ENCODE data around the gene FNDC3A. TPM values are rescaled to one million over a fixed set of nuclear protein-coding genes. Genes with fewer than 3 reads are reported as not detected.
A peak's percentile ranks its signal among the peaks of the same experiment; 100 is the strongest.

The FNDC3A gene, protein sequence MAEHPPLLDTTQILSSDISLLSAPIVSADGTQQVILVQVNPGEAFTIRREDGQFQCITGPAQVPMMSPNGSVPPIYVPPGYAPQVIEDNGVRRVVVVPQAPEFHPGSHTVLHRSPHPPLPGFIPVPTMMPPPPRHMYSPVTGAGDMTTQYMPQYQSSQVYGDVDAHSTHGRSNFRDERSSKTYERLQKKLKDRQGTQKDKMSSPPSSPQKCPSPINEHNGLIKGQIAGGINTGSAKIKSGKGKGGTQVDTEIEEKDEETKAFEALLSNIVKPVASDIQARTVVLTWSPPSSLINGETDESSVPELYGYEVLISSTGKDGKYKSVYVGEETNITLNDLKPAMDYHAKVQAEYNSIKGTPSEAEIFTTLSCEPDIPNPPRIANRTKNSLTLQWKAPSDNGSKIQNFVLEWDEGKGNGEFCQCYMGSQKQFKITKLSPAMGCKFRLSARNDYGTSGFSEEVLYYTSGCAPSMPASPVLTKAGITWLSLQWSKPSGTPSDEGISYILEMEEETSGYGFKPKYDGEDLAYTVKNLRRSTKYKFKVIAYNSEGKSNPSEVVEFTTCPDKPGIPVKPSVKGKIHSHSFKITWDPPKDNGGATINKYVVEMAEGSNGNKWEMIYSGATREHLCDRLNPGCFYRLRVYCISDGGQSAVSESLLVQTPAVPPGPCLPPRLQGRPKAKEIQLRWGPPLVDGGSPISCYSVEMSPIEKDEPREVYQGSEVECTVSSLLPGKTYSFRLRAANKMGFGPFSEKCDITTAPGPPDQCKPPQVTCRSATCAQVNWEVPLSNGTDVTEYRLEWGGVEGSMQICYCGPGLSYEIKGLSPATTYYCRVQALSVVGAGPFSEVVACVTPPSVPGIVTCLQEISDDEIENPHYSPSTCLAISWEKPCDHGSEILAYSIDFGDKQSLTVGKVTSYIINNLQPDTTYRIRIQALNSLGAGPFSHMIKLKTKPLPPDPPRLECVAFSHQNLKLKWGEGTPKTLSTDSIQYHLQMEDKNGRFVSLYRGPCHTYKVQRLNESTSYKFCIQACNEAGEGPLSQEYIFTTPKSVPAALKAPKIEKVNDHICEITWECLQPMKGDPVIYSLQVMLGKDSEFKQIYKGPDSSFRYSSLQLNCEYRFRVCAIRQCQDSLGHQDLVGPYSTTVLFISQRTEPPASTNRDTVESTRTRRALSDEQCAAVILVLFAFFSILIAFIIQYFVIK
- polyA plus RNA-seq: 8.9 TPM

- Mint-ChIP-seq H3K27ac (peak within 1 kb of the TSS; percentile 96 to 98 (median 97)), H3K4me1 (peaks cover 26 to 33% (median 30%) of the 10 kb centered on the region in 3 donors), H3K27me3 (no peaks in the 10 kb centered on the region), H3K36me3 (peaks cover 6% of the 10 kb centered on the region), H3K9me3 (peaks cover 9 to 20% (median 17%) of the 10 kb centered on the region in 3 donors), H3K4me3 (peak within 1 kb of the TSS; percentile 97 to 99 (median 98))
Observed at GRCh38 chr13:48975856-48976575, at the start of gene FNDC3A. TSS of gene FNDC3A (plus strand) at chr13:48975912. CDS start at chr13:49006191, 30,279 bp downstream.

GRCh38 chr13:48928757-48929430 is 46.8 kb upstream of the FNDC3A start:
- no peak overlapping the region for H3K27ac Mint-ChIP-seq
- H3K4me1 Mint-ChIP-seq: peaks cover 0 to 3% (median 0%) of the 10 kb centered on the region in 3 donors
- peaks cover 0 to 12% (median 3%) of the 10 kb centered on the region in 3 donors for H3K9me3 Mint-ChIP-seq
- H3K36me3 Mint-ChIP-seq: no peaks in the 10 kb centered on the region
- peaks cover 8% of the 10 kb centered on the region for H3K27me3 Mint-ChIP-seq
- no peak overlapping the region for H3K4me3 Mint-ChIP-seq

DNA sequence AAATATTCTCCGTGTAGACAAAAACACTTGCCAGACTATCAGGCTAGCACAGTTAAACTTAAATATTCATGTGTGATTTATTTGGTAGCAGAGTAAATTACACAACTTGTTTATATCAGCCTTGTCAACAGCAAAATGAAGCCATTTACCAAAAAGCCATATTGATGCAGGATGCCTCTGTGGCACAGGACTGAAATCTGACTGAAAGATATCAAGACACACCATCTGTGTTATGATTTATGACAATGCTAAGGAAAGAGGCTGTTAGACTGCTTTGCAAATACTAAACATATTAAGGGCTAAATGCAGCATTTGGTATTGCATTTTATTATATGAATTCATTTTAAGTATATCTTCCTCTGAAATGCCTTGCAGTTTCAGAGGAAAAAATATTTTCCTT is 44.8 kb upstream of the FNDC3A start:
- peaks cover 0 to 3% (median 0%) of the 10 kb centered on the region in 3 donors for H3K4me1 Mint-ChIP-seq
- H3K27ac Mint-ChIP-seq: no peak overlapping the region
- H3K27me3 Mint-ChIP-seq: peaks cover 10% of the 10 kb centered on the region
- no peak overlapping the region for H3K4me3 Mint-ChIP-seq
- no peaks in the 10 kb centered on the region for H3K36me3 Mint-ChIP-seq
- peaks cover 0 to 16% (median 5%) of the 10 kb centered on the region in 3 donors for H3K9me3 Mint-ChIP-seq

GRCh38 chr13:48938308-48938943 is 37.3 kb upstream of the FNDC3A start:
- Mint-ChIP-seq H3K9me3 (peaks cover 0 to 8% (median 2%) of the 10 kb centered on the region in 3 donors), H3K4me3 (no peak overlapping the region), H3K27me3 (peaks cover 20% of the 10 kb centered on the region), H3K4me1 (no peaks in the 10 kb centered on the region), H3K36me3 (no peaks in the 10 kb centered on the region), H3K27ac (peak overlapping the region in 1 of 3 donors; percentile 31)

DNA sequence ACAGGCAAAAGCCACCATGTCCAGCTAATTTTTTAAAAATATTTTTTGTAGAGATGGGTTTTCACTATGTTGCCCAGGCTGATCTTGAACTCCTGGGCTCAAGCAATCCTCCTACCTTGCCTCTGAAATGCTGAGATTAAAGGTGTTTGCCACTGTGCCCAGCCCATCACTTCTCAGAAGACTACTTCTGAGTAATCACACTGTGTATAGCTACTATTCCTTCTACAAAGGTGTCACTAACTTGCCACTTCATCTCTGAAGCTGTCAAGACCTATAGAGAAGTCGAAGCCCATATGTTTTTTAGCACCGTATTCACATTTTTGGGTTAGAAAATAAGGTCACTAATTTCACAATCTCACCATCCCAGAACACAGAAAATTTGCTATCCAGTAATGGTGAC is 36.0 kb upstream of the FNDC3A start:
- Mint-ChIP-seq H3K27me3 (peaks cover 17% of the 10 kb centered on the region), H3K9me3 (peaks cover 0 to 2% (median 0%) of the 10 kb centered on the region in 3 donors), H3K4me3 (no peak overlapping the region), H3K36me3 (no peaks in the 10 kb centered on the region), H3K4me1 (no peaks in the 10 kb centered on the region), H3K27ac (no peak overlapping the region)

DNA sequence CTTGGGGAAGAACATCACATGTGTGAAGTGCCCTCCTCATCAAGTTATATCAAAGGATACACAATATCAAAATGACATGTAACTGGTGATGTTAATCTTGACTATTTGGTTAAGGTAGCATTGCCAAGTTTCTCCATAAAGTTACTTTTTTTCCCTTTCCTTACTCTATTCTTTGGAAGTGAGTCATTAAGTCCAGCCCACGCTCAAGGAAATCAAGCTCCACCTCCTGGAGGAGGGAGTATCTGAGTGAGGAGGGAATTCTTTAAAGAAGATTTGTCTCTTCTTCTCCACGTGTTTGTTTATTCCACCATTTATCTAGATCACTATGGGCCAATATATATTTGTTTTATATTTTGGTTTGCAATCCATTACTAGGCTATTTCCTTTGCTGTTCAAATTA is 33.6 kb upstream of the FNDC3A start:
- no peak overlapping the region for H3K4me3 Mint-ChIP-seq
- H3K9me3 Mint-ChIP-seq: no peaks in the 10 kb centered on the region
- H3K27ac Mint-ChIP-seq: no peak overlapping the region
- H3K27me3 Mint-ChIP-seq: peaks cover 17% of the 10 kb centered on the region
- H3K4me1 Mint-ChIP-seq: no peaks in the 10 kb centered on the region
- no peaks in the 10 kb centered on the region for H3K36me3 Mint-ChIP-seq

DNA sequence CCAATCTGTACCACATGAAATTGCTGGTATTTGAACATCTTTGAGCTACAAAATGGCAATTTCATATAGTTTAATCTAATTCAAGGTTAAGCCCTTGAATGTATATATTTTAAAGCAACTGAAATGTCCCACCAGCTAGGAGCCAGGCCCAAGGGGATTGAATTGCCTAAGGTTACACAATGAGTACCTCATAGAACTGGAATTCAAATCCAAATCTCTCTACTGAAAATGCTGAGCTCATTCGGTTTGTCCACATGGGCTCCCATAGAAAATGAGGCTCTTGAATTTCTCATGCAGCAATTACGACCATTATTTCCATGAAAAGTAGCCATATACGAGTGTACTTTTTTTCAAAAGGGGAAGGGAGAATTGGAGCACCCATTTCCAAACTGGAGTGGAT is 31.5 kb upstream of the FNDC3A start:
- Mint-ChIP-seq H3K27ac (no peak overlapping the region), H3K27me3 (peaks cover 15% of the 10 kb centered on the region), H3K4me1 (no peaks in the 10 kb centered on the region), H3K9me3 (no peaks in the 10 kb centered on the region), H3K36me3 (no peaks in the 10 kb centered on the region), H3K4me3 (no peak overlapping the region)

DNA sequence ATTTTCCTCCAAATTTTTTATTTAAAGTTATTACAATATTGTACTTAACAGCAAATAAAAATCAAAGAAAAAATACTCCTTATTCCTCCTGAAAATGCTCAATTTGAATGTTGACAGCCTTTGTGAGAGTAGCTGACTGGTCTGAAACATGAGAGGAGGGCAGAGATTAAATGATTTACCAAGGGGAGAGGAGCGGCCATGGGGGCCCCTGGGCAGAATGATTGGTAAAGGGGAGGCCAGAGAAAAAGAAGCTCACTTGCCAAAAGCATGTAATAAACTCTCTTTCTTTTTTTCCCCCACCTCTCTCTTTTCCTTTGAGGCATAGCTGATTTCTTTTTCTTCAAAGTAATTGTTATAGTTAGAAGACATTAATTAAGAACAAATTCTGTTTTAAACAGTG is 30.1 kb upstream of the FNDC3A start:
- Mint-ChIP-seq H3K36me3 (no peaks in the 10 kb centered on the region), H3K4me3 (no peak overlapping the region), H3K9me3 (no peaks in the 10 kb centered on the region), H3K4me1 (no peaks in the 10 kb centered on the region), H3K27ac (no peak overlapping the region), H3K27me3 (peaks cover 7% of the 10 kb centered on the region)

GRCh38 chr13:48946163-48946562 is 29.5 kb upstream of the FNDC3A start:
- Mint-ChIP-seq H3K27ac (no peak overlapping the region), H3K4me1 (no peaks in the 10 kb centered on the region)

DNA sequence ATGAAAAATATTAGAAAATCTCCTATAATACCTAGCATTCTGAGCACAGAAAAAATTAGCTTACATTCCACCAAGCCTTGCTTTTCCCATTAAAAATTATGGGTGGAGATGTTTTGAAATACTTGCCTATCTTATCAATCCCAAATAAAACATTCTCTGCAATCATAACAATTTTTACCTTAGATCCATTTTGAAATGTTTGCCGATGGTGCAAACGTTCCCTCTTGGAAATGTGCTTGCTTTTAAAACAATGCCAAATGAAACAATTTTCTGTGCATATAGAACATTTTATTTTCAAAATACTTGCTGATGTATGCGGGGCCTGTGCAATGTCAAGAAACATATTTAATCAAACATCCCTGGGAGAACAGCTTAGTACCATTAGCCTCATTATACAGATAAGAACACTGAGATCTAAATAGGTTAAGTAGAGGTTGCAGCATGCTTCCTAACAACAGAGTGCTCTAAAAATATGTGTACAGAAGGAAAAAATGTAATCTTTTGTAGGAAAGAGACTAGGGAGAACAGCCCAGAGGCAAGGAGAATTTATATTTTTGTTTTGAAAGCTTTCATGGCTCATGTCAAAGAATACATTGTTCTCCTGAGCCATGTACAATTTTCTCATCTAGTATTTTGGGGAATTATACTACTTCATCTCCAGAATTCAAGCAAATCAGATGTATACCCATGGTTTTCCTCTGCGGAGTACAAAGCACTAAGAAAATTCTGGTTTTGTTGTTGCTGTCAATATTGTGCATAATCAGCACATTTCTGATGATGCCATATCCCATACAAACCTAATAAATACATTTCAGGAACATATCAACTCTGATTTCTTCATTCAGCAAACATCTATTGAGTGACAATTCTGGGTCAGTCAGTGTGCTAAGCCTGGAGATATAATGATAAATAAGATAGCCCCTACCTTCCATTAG is 25.9 kb upstream of the FNDC3A start:
- H3K4me1 Mint-ChIP-seq: no peaks in the 10 kb centered on the region
- H3K4me3 Mint-ChIP-seq: no peak overlapping the region

More at GRCh38 chr13:48946163-48946562, 29.5 kb upstream of the FNDC3A start:
- peaks cover 4% of the 10 kb centered on the region for H3K27me3 Mint-ChIP-seq
- no peak overlapping the region for H3K4me3 Mint-ChIP-seq
- no peaks in the 10 kb centered on the region for H3K36me3 Mint-ChIP-seq
- no peaks in the 10 kb centered on the region for H3K9me3 Mint-ChIP-seq

GRCh38 chr13:48950501-48950875 is 25.2 kb upstream of the FNDC3A start:
- Mint-ChIP-seq H3K27me3 (no peaks in the 10 kb centered on the region), H3K4me1 (no peaks in the 10 kb centered on the region), H3K27ac (no peak overlapping the region), H3K9me3 (no peaks in the 10 kb centered on the region), H3K36me3 (peaks cover under 1% of the 10 kb centered on the region), H3K4me3 (no peak overlapping the region)

More for the DNA sequence above, 25.9 kb upstream of the FNDC3A start:
- Mint-ChIP-seq H3K9me3 (no peaks in the 10 kb centered on the region), H3K36me3 (no peaks in the 10 kb centered on the region), H3K27ac (no peak overlapping the region), H3K27me3 (no peaks in the 10 kb centered on the region)

DNA sequence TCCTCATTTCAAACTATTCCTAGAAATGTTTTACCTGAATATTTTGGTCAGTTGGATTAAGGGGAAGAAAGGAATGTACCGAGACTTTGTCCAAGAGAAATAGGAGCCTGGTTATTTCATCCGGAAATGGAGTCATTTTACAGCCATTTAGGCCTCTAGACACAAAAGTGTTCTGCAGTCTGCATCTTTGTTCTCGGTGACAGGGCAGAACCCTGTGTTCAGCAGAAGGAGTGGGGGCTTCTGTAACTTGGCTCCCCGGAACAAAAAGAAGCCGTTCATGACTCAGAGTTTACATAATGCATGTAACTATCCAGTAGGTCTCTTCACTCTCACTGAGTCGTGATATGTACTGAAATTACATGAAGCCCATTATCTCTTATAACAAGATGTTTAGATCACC is 21.6 kb upstream of the FNDC3A start:
- Mint-ChIP-seq H3K4me1 (no peaks in the 10 kb centered on the region), H3K4me3 (no peak overlapping the region), H3K9me3 (no peaks in the 10 kb centered on the region), H3K27me3 (no peaks in the 10 kb centered on the region), H3K27ac (no peak overlapping the region), H3K36me3 (peaks cover 3% of the 10 kb centered on the region)

DNA sequence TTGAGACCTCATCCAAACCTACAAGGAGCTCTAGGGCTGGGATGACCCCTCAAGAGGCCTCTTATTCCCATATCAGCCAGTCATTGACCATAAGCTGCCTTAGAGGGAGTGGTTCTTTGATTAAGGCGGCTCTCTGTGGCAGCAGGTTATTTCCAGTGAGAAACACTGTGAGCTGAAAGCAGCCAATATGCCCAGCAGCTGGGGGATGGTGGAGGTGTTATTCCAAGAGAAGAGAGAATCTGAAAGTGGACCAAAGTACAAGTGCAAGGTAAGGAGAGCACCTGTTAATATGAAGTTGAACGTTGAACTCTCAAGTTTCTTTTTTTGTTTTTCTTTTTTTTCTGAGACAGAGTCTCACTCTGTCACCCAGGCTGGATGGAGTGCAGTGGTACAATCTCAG is 20.2 kb upstream of the FNDC3A start:
- Mint-ChIP-seq H3K9me3 (no peaks in the 10 kb centered on the region), H3K4me1 (no peaks in the 10 kb centered on the region), H3K27ac (no peak overlapping the region), H3K4me3 (no peak overlapping the region), H3K27me3 (no peaks in the 10 kb centered on the region), H3K36me3 (peaks cover 3% of the 10 kb centered on the region)
